Panc1 (cell line): ENCODE data around the gene WWOX. TPM values are rescaled to one million over a fixed set of nuclear protein-coding genes. Genes with fewer than 3 reads are reported as not detected.

Source experiments
- ATAC-seq: fragments of 200-7000 bp; cut with Tn5 transposase; 2 replicates; pipeline ENCODE4 v1.9.1; 2020; ENCODE audit warnings: mild to moderate bottlenecking, moderate library complexity
- BruUV-seq: library from RNA; stranded (reverse); fragments of 400-500 nt; replicated peaks from 2 replicates; lab custom pipeline; 2021; lab: Mats Ljungman, UMichigan
- CTCF ChIA-PET: fragments of 300-600 bp; sonication (Branson Sonifier 250); formaldehyde crosslinking; loops from one replicate; lab custom pipeline; 2022; ENCODE audit warnings: antibody characterized with exemption; lab: Charles Lee
- POLR2A ChIA-PET: fragments of 300-600 bp; sonication (Branson Sonifier 250); formaldehyde crosslinking; loops from one replicate; lab custom pipeline; 2022; ENCODE audit warnings: antibody characterized with exemption; lab: Charles Lee
- DNase-seq: peaks from one replicate; pipeline ENCODE4 v3.0.0-alpha.2; 2010; ENCODE audit warnings: low read depth, low spot score
- H3K27ac ChIP-seq: 2 replicates; pipeline ENCODE4 v1.5.1; 2011; ENCODE audit warnings: mild to moderate bottlenecking, low read length, inconsistent platforms
- H3K27me3 ChIP-seq: fragments of 200-500 bp; sonication (Bioruptor generic); 2 replicates; pipeline ENCODE4 v1.6.0; 2014; ENCODE audit warnings: low read length, inconsistent platforms; ENCODE audit not compliant: control insufficient read depth, insufficient read depth
- H3K36me3 ChIP-seq: fragments of 200-500 bp; sonication (Bioruptor generic); 2 replicates; pipeline ENCODE4 v1.5.1; 2014; ENCODE audit warnings: inconsistent platforms, mild to moderate bottlenecking, low read length, moderate library complexity; ENCODE audit not compliant: control insufficient read depth, insufficient read depth
- H3K4me1 ChIP-seq: 2 replicates; pipeline ENCODE4 v1.5.1; 2011; ENCODE audit warnings: inconsistent platforms, mild to moderate bottlenecking, low read length, moderate library complexity; ENCODE audit not compliant: control insufficient read depth, insufficient read depth
- H3K4me3 ChIP-seq, 2 experiments: 2 replicates each; pipeline ENCODE4 v1.5.1; 2011 to 2012; ENCODE audit warnings: low read depth in 2 of 2, low read length in 2 of 2, mild to moderate bottlenecking in 2 of 2, inconsistent platforms in 1 of 2, moderate library complexity in 1 of 2
- H3K9me3 ChIP-seq: fragments of 200-500 bp; sonication (Bioruptor generic); 2 replicates; pipeline ENCODE4 v1.5.1; 2014; ENCODE audit warnings: low read depth, mild to moderate bottlenecking, inconsistent platforms, low read length, moderate library complexity; ENCODE audit not compliant: control insufficient read depth, insufficient read depth
- CTCF ChIP-seq: fragments of 450-650 bp; IDR thresholded peaks from 2 replicates; pipeline ENCODE4 v1.5.1; 2017; ENCODE audit warnings: mild to moderate bottlenecking
- POLR2AphosphoS5 ChIP-seq: IDR thresholded peaks from 2 replicates; pipeline ENCODE4 v1.6.1; 2012; ENCODE audit warnings: mild to moderate bottlenecking, low read depth, low read length, moderate library complexity
- REST ChIP-seq, 2 experiments: IDR thresholded peaks; 2 replicates each; pipeline ENCODE4 v1.6.1; 2011 to 2012; ENCODE audit warnings: low read depth in 2 of 2, control low read depth in 1 of 2, low read length in 1 of 2, mild to moderate bottlenecking in 1 of 2, moderate library complexity in 1 of 2; ENCODE audit not compliant: insufficient read depth in 1 of 2
- SIN3A ChIP-seq: IDR thresholded peaks from 2 replicates; pipeline ENCODE4 v1.6.1; 2012; ENCODE audit warnings: low read depth, mild to moderate bottlenecking, low read length, moderate library complexity, borderline replicate concordance; ENCODE audit not compliant: insufficient read depth
- TCF7L2 ChIP-seq: IDR thresholded peaks from 2 replicates; pipeline ENCODE4 v1.6.1; 2011; ENCODE audit warnings: mild to moderate bottlenecking, low read depth, low read length, inconsistent platforms
- in situ Hi-C: cut with HindIII; loops from 2 replicates; pipeline ENCODE4 v1.10.0; 2016; ENCODE audit warnings: low sequenced_read_pairs, low pct_unique_long_range_greater_than_20kb
- intact Hi-C: fragments of 100-400 bp; cut with micrococcal nuclease; formaldehyde crosslinking; loops from one replicate; pipeline ENCODE4 v1.10.0; 2022; ENCODE audit not compliant: unreplicated experiment
- total RNA-seq: library from RNA; stranded (reverse); gene quantifications from one replicate; pipeline ENCODE4 v1.2.1, GENCODE V29; 2021; ENCODE audit not compliant: unreplicated experiment

WWOX gene
- total RNA-seq, 1 experiment from 2014 or later, result 12.5 TPM

GRCh38 chr16:78215222-78215621, 115.8 kb downstream of the WWOX start:
- no peaks in the 10 kb centered on the region; the same call in 1 of the 2 replicates for H3K4me1 ChIP-seq
- DNase-seq (no peak), ATAC-seq (no peak)
- H3K27me3 ChIP-seq, result no peaks in the 10 kb centered on the region
- ChIA-PET POLR2A (no interaction called here), CTCF (no interaction called here)
- no TSS peak for BruUV-seq
- TF ChIP-seq CTCF, result no peak
- no peak for TF ChIP-seq SIN3A
- TF ChIP-seq TCF7L2, result no peak
- TF ChIP-seq POLR2AphosphoS5, result no peak
- TF ChIP-seq REST (IDR thresholded peaks at IDR 0.05; ENCODE audit: insufficient read depth in 1 of 2, low read depth in 2 of 2, low read length in 1 of 2), result no peak
- H3K27ac ChIP-seq, result no peak overlapping the region
- no peak overlapping the region for H3K4me3 ChIP-seq
- no peaks in the 10 kb centered on the region for H3K9me3 ChIP-seq
- intact Hi-C loops, result no loop called here
- no peaks in the 10 kb centered on the region for H3K36me3 ChIP-seq
- in situ Hi-C loops, result no loop called here

GRCh38 chr16:78216166-78216745, 116.8 kb downstream of the WWOX start:
- no peak for DNase-seq
- in situ Hi-C loops (no loop called here), intact Hi-C loops (no loop called here)
- CTCF ChIA-PET, result no interaction called here
- BruUV-seq, result no TSS peak
- no peaks in the 10 kb centered on the region for H3K4me1 ChIP-seq
- H3K36me3 ChIP-seq, result no peaks in the 10 kb centered on the region
- H3K4me3 ChIP-seq, result no peak overlapping the region
- no peaks in the 10 kb centered on the region for H3K27me3 ChIP-seq
- ATAC-seq, result no peak
- H3K27ac ChIP-seq, result no peak overlapping the region
- TF ChIP-seq TCF7L2 (no peak), CTCF (no peak), REST (IDR thresholded peaks at IDR 0.05; ENCODE audit: insufficient read depth in 1 of 2, low read depth in 2 of 2, low read length in 1 of 2) (no peak), POLR2AphosphoS5 (no peak), SIN3A (no peak)
- POLR2A ChIA-PET, result no interaction called here
- no peaks in the 10 kb centered on the region for H3K9me3 ChIP-seq
